ENCODE data around the gene TMEM88. TPM values are rescaled to one million over a fixed set of nuclear protein-coding genes. Genes with fewer than 3 reads are reported as not detected.

TMEM88 gene
- total RNA-seq, 1 donor from 2014 or later = 8.4 TPM

GRCh38 chr17:7849751-7850504 lies 4.9 kb upstream of the TMEM88 start:
- TF ChIP-seq CTCF (conservative IDR thresholded peaks at IDR 0.05) = no peak

GRCh38 chr17:7850701-7851437 lies 4.0 kb upstream of the TMEM88 start:
- no peaks in the 10 kb centered on the region for H3K9me3 Mint-ChIP-seq
- no peak overlapping the region for H3K27ac Mint-ChIP-seq (ENCODE audit: unreplicated experiment)
- H3K4me3 Mint-ChIP-seq = peak overlapping the region; percentile 59
- no peak for TF ChIP-seq CTCF (conservative IDR thresholded peaks at IDR 0.05)
- peaks cover 6% of the 10 kb centered on the region for H3K27me3 Mint-ChIP-seq (ENCODE audit: low read depth)
- no peak for DNase-seq (ENCODE audit: low read depth, low spot score)
- H3K4me1 Mint-ChIP-seq = peaks cover 10% of the 10 kb centered on the region
- H3K36me3 Mint-ChIP-seq (ENCODE audit: low read depth) = peaks cover 7% of the 10 kb centered on the region

More at GRCh38 chr17:7849751-7850504, 4.9 kb upstream of the TMEM88 start:
- Mint-ChIP-seq H3K27ac (ENCODE audit: unreplicated experiment) (no peak overlapping the region), H3K4me3 (peak overlapping the region; percentile 59), H3K27me3 (ENCODE audit: low read depth) (peaks cover 3% of the 10 kb centered on the region), H3K36me3 (ENCODE audit: low read depth) (peaks cover 7% of the 10 kb centered on the region), H3K9me3 (no peaks in the 10 kb centered on the region), H3K4me1 (peaks cover 10% of the 10 kb centered on the region)
- DNase-seq (ENCODE audit: low read depth, low spot score) = no peak

GRCh38 chr17:7851438-7852261 lies 3.2 kb upstream of the TMEM88 start:
- DNase-seq (ENCODE audit: low read depth, low spot score) = peak; percentile 93
- TF ChIP-seq CTCF (conservative IDR thresholded peaks at IDR 0.05) = peak; percentile 91
- Mint-ChIP-seq H3K4me3 (peak overlapping the region; percentile 83), H3K27ac (ENCODE audit: unreplicated experiment) (no peak overlapping the region), H3K27me3 (ENCODE audit: low read depth) (peaks cover 10% of the 10 kb centered on the region), H3K9me3 (no peaks in the 10 kb centered on the region), H3K4me1 (peaks cover 10% of the 10 kb centered on the region), H3K36me3 (ENCODE audit: low read depth) (peaks cover 7% of the 10 kb centered on the region)

- Mint-ChIP-seq H3K4me1 (peaks cover 10% of the 10 kb centered on the region), H3K4me3 (peak overlapping the region; percentile 83), H3K9me3 (no peaks in the 10 kb centered on the region), H3K27me3 (ENCODE audit: low read depth) (peaks cover 10% of the 10 kb centered on the region), H3K27ac (ENCODE audit: unreplicated experiment) (no peak overlapping the region), H3K36me3 (ENCODE audit: low read depth) (peaks cover 7% of the 10 kb centered on the region)
- no peak for TF ChIP-seq CTCF (conservative IDR thresholded peaks at IDR 0.05)
- DNase-seq (ENCODE audit: low read depth, low spot score) = no peak
Measured at GRCh38 chr17:7852262-7852670, 2.6 kb upstream of the TMEM88 start.

- DNase-seq (ENCODE audit: low read depth, low spot score) = no peak
- Mint-ChIP-seq H3K9me3 (no peaks in the 10 kb centered on the region), H3K36me3 (ENCODE audit: low read depth) (peaks cover 7% of the 10 kb centered on the region), H3K27me3 (ENCODE audit: low read depth) (peaks cover 10% of the 10 kb centered on the region), H3K27ac (ENCODE audit: unreplicated experiment) (no peak overlapping the region), H3K4me1 (peaks cover 10% of the 10 kb centered on the region), H3K4me3 (no peak overlapping the region)
- no peak for TF ChIP-seq CTCF (conservative IDR thresholded peaks at IDR 0.05)
Measured at GRCh38 chr17:7852919-7853690, 1.8 kb upstream of the TMEM88 start.

Measured in neural crest cell (in vitro differentiated cells).